H9 (cell line): ENCODE results near the gene SLC12A3. TPM values are rescaled to one million over a fixed set of nuclear protein-coding genes. Genes with fewer than 3 reads are reported as not detected.

Experiments used
- DNase-seq: peaks from one replicate; pipeline ENCODE4 v3.0.0-alpha.2; 2017
- H2AFZ ChIP-seq: one replicate; pipeline ENCODE4 v1.6.1; 2013; ENCODE audit warnings: mild to moderate bottlenecking, low read length, control low read depth, moderate library complexity
- H2AK5ac ChIP-seq: 2 replicates; pipeline ENCODE4 v1.6.1; 2013; ENCODE audit warnings: low read length, control low read depth, mixed read lengths; ENCODE audit not compliant: insufficient read length
- H2BK120ac ChIP-seq: one replicate; pipeline ENCODE4 v1.6.1; 2013; ENCODE audit warnings: low read depth, mild to moderate bottlenecking, low read length, control low read depth, inconsistent platforms; ENCODE audit not compliant: poor library complexity, severe bottlenecking
- H2BK12ac ChIP-seq: 2 replicates; pipeline ENCODE4 v1.6.1; 2013; ENCODE audit warnings: low read length, control low read depth, mixed read lengths, low read depth; ENCODE audit not compliant: insufficient read length
- H2BK15ac ChIP-seq: 2 replicates; pipeline ENCODE4 v1.6.1; 2013; ENCODE audit warnings: low read depth, low read length, control low read depth
- H2BK20ac ChIP-seq: one replicate; pipeline ENCODE4 v1.6.1; 2013; ENCODE audit warnings: low read depth, mild to moderate bottlenecking, low read length, control low read depth, inconsistent platforms; ENCODE audit not compliant: poor library complexity, severe bottlenecking
- H2BK5ac ChIP-seq: 2 replicates; pipeline ENCODE4 v1.6.1; 2013; ENCODE audit warnings: low read length, control low read depth, mixed read lengths; ENCODE audit not compliant: insufficient read length
- H3K14ac ChIP-seq: 2 replicates; pipeline ENCODE4 v1.6.1; 2013; ENCODE audit warnings: low read length, control low read depth; ENCODE audit not compliant: insufficient read depth
- H3K18ac ChIP-seq: 2 replicates; pipeline ENCODE4 v1.6.1; 2013; ENCODE audit warnings: low read depth, mild to moderate bottlenecking, mixed read lengths, low read length, control low read depth; ENCODE audit not compliant: insufficient read length
- H3K23ac ChIP-seq: 2 replicates; pipeline ENCODE4 v1.6.1; 2013; ENCODE audit warnings: low read length, control low read depth, mixed read lengths, low read depth; ENCODE audit not compliant: insufficient read length
- H3K23me2 ChIP-seq: 2 replicates; pipeline ENCODE4 v1.6.1; 2013; ENCODE audit warnings: low read depth, mild to moderate bottlenecking, mixed read lengths, low read length, control low read depth; ENCODE audit not compliant: insufficient read length, poor library complexity, severe bottlenecking
- H3K27ac ChIP-seq: 2 replicates; pipeline ENCODE4 v1.5.1; 2013; ENCODE audit warnings: low read length, control low read depth, mixed read lengths, low read depth; ENCODE audit not compliant: insufficient read length
- H3K27me3 ChIP-seq: 2 replicates; pipeline ENCODE4 v1.6.1; 2013; ENCODE audit warnings: low read length, control low read depth, inconsistent platforms; ENCODE audit not compliant: insufficient read depth
- H3K4ac ChIP-seq: 2 replicates; pipeline ENCODE4 v1.6.1; 2013; ENCODE audit warnings: low read depth, mild to moderate bottlenecking, control low read depth, inconsistent platforms, low read length, moderate library complexity
- H3K4me1 ChIP-seq: 2 replicates; pipeline ENCODE4 v1.6.1; 2013; ENCODE audit warnings: low read length, control low read depth, inconsistent platforms; ENCODE audit not compliant: insufficient read depth
- H3K4me2 ChIP-seq: 2 replicates; pipeline ENCODE4 v1.6.1; 2013; ENCODE audit warnings: low read length, control low read depth, mixed read lengths; ENCODE audit not compliant: insufficient read length, insufficient read depth
- H3K56ac ChIP-seq: 2 replicates; pipeline ENCODE4 v1.6.1; 2013; ENCODE audit warnings: low read depth, mild to moderate bottlenecking, mixed read lengths, low read length, control low read depth; ENCODE audit not compliant: insufficient read length
- H3K79me1 ChIP-seq: 2 replicates; pipeline ENCODE4 v1.6.1; 2013; ENCODE audit warnings: low read depth, mild to moderate bottlenecking, moderate library complexity, low read length, control low read depth, inconsistent platforms; ENCODE audit not compliant: insufficient read depth, poor library complexity, severe bottlenecking
- H3K79me2 ChIP-seq: 2 replicates; pipeline ENCODE4 v1.6.1; 2013; ENCODE audit warnings: low read length, control low read depth, inconsistent platforms; ENCODE audit not compliant: insufficient read depth
- H3K9ac ChIP-seq: 2 replicates; pipeline ENCODE4 v1.6.1; 2013; ENCODE audit warnings: low read length, control low read depth, mixed read lengths; ENCODE audit not compliant: insufficient read length; ENCODE audit errors: extremely low read depth
- H3K9me3 ChIP-seq: one replicate; pipeline ENCODE4 v1.6.1; 2013; ENCODE audit warnings: low read depth, low read length, inconsistent platforms; ENCODE audit not compliant: control insufficient read depth
- H3T11ph ChIP-seq: one replicate; pipeline ENCODE4 v1.6.1; 2013; ENCODE audit warnings: mild to moderate bottlenecking, low read length, control low read depth, inconsistent platforms
- H4K20me1 ChIP-seq: one replicate; pipeline ENCODE4 v1.6.1; 2013; ENCODE audit not compliant: control insufficient read depth, insufficient read length, insufficient read depth
- H4K5ac ChIP-seq: 2 replicates; pipeline ENCODE4 v1.6.1; 2013; ENCODE audit warnings: low read depth, mild to moderate bottlenecking, mixed read lengths, low read length, control low read depth; ENCODE audit not compliant: insufficient read length
- H4K8ac ChIP-seq: replicated peaks from 2 replicates; pipeline ENCODE4 v1.6.1; 2013; ENCODE audit warnings: low read length, control low read depth, mixed read lengths, low read depth; ENCODE audit not compliant: insufficient read length
- H4K91ac ChIP-seq: 2 replicates; pipeline ENCODE4 v1.6.1; 2013; ENCODE audit warnings: low read depth, mild to moderate bottlenecking, moderate library complexity, mixed read lengths, low read length, control low read depth; ENCODE audit not compliant: insufficient read length
- H3K27ac Mint-ChIP-seq, 3 experiments: 2 replicates in 2 of 3; 3 replicates in 1 of 3; pipeline ENCODE4 v1.8.0; 2020 to 2021; ENCODE audit warnings: mixed read lengths in 3 of 3, mild to moderate bottlenecking in 1 of 3, moderate library complexity in 1 of 3
- H3K27me3 Mint-ChIP-seq: 2 replicates; pipeline ENCODE4 v1.8.0; 2021; ENCODE audit warnings: low read depth, mild to moderate bottlenecking, moderate library complexity, mixed read lengths
- H3K36me3 Mint-ChIP-seq, 3 experiments: 2 replicates in 2 of 3; 3 replicates in 1 of 3; pipeline ENCODE4 v1.8.0; 2020 to 2021; ENCODE audit warnings: low read depth in 3 of 3, mixed read lengths in 3 of 3; ENCODE audit not compliant: insufficient read depth in 1 of 3
- H3K4me1 Mint-ChIP-seq, 2 experiments: 2 replicates each; pipeline ENCODE4 v1.8.0; 2020; ENCODE audit warnings: mixed read lengths in 2 of 2
- H3K4me3 Mint-ChIP-seq, 2 experiments: 2 replicates in 1 of 2; 3 replicates in 1 of 2; pipeline ENCODE4 v1.8.0; 2020 to 2021; ENCODE audit warnings: mild to moderate bottlenecking in 2 of 2, mixed read lengths in 2 of 2, moderate library complexity in 1 of 2
- H3K9me3 Mint-ChIP-seq, 2 experiments: 2 replicates in 1 of 2; 3 replicates in 1 of 2; pipeline ENCODE4 v1.8.0; 2020; ENCODE audit warnings: mild to moderate bottlenecking in 2 of 2, mixed read lengths in 2 of 2, moderate library complexity in 1 of 2
- CTCF ChIP-seq: fragments of 200-600 bp; sonication (generic); conservative IDR thresholded peaks from 3 replicates; pipeline ENCODE4 v1.8.0; 2021; ENCODE audit warnings: antibody characterized with exemption, mild to moderate bottlenecking
- WGBS: extraction: QIAGEN DNeasy Blood & Tissue Kit; methylation state at CpG from one replicate; pipeline ENCODE4 v1.1.7; 2013; ENCODE audit warnings: missing lambda C conversion rate, low lambda C conversion rate, mixed read lengths; ENCODE audit not compliant: insufficient read length; ENCODE audit errors: extremely low coverage; 5-methylcytosine and 5-hydroxymethylcytosine counted together
- total RNA-seq: library from RNA; stranded (reverse); gene quantifications from 2 replicates; pipeline ENCODE4 v1.2.1, GENCODE V29; 2021

The SLC12A3 gene
- total RNA-seq, 1 experiment from 2014 or later, result not detected

- peaks cover 9% of the 10 kb centered on the region; the same call in 1 of the 2 replicates for H3K79me2 ChIP-seq
- H3K27me3 Mint-ChIP-seq, result no peaks in the 10 kb centered on the region
- no peak for TF ChIP-seq CTCF
- no peak overlapping the region for H2BK12ac ChIP-seq
- no peak overlapping the region for H3K9ac ChIP-seq
- no peak overlapping the region for H3K14ac ChIP-seq
- H3K4ac ChIP-seq, result no peak overlapping the region
- no peak overlapping the region for H3K56ac ChIP-seq
- no peak overlapping the region for H2BK5ac ChIP-seq
- no peaks in the 10 kb centered on the region for H3K9me3 Mint-ChIP-seq
- H2AK5ac ChIP-seq, result no peak overlapping the region
- no peak overlapping the region for H2BK20ac ChIP-seq
- H3K36me3 Mint-ChIP-seq, result peaks cover 39 to 59% (median 55%) of the 10 kb centered on the region in 3 experiments
- no peaks in the 10 kb centered on the region for H3K9me3 ChIP-seq
- peaks cover 21 to 23% of the 10 kb centered on the region in 2 experiments for H3K4me1 Mint-ChIP-seq
- no peak overlapping the region for H3K4me2 ChIP-seq
- DNase-seq, result no peak
- no peak overlapping the region for H4K91ac ChIP-seq
- H3K79me1 ChIP-seq, result peaks cover 2% of the 10 kb centered on the region
- H3K4me1 ChIP-seq, result peaks cover 3% of the 10 kb centered on the region; the same call in 1 of the 2 replicates
- no peak overlapping the region for H4K5ac ChIP-seq
- no peak overlapping the region for H2BK120ac ChIP-seq
- H2BK15ac ChIP-seq, result no peak overlapping the region
- H4K8ac ChIP-seq, result no peak overlapping the region
- no peak overlapping the region for H2AFZ ChIP-seq
- H3K27me3 ChIP-seq, result no peaks in the 10 kb centered on the region
- H3K23ac ChIP-seq, result no peak overlapping the region
- no peak overlapping the region for H3K27ac Mint-ChIP-seq
- no peak overlapping the region for H3K27ac ChIP-seq
- H3K4me3 Mint-ChIP-seq, result no peak overlapping the region
- H3K23me2 ChIP-seq, result peaks cover 11% of the 10 kb centered on the region
- WGBS, result no CpG with 5 or more reads among the region's 5 CpGs
- no peak overlapping the region for H3K18ac ChIP-seq
- H4K20me1 ChIP-seq, result no peaks in the 10 kb centered on the region
- no peak overlapping the region for H3T11ph ChIP-seq
Measured at GRCh38 chr16:56935201-56935600, 70.2 kb downstream of the SLC12A3 start.
